GM19238 (cell line): ENCODE results near the gene ACOXL.
"Not testable (repeated sequence)": the region's sequence is repeated elsewhere in the genome, so short reads cannot be mapped to it uniquely, and the experiment has no call there.

ENCODE experiments used
- DNase-seq: peaks from one replicate; pipeline ENCODE4 v3.0.0; 2011; ENCODE audit warnings: low spot score; ENCODE audit not compliant: insufficient read length

The ACOXL gene

DNA sequence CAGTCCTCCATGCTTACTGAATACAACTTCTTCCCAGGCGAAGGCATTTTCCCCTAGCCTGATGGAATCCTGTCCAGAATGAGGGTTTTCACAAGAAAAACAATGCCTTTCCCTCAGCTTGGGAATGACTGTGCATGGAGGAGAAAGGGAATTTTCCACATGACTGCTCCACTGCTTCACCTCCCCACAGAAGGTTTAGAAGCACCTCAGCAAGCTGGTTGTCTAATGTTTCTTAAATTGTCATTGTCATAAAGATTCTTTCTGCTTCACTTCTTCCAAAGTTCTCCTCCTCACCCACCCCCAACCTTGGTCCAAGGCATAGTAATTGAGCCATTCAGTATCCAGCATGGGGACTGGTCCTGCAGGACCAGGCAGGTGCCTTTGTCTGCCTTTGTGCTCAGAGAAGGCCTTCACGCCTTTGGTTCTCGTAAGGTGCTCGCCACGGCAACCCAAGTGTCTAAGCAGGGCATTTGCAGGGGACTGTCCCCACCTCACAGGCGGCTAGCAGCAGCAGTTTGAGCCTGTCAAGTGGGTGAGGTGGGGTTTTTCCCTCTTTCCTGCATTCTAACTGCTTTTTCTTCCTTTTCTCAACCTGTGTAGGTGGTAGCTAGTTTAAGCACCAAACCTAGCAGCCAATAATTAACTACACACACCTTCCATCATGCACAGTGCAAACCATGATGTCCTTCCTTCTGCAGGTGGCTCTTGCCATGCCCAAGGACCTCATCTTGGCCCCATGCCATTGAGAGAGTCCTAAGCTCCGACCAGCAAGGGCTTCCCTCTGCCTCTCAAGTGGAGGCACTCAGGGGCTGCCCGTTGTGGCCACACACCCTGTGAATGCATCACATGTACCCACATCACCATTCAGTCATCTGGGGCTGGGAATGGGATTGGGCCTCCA is 322.7 kb downstream of the ACOXL start:
- no peak for DNase-seq

DNA sequence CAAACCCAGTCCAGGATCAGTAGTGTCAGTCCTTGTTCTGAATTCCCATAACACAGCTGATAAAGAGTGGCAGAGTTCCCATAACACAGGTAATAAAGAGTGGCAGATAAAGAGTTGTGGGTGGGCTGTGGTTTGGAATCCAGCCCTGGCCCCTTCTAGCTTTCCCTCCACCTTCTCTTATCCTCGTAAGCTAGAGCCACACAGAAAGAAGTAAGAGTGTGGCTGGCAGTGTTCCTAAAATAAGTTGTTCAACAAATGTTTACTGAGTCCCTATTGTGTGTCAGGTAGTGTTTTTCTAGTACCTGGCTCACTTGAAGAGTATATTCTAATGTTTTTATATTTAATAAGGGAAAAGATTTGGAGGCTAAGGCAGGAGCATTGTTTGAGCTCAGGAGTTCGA is 323.4 kb downstream of the ACOXL start:
- no peak for DNase-seq

DNA sequence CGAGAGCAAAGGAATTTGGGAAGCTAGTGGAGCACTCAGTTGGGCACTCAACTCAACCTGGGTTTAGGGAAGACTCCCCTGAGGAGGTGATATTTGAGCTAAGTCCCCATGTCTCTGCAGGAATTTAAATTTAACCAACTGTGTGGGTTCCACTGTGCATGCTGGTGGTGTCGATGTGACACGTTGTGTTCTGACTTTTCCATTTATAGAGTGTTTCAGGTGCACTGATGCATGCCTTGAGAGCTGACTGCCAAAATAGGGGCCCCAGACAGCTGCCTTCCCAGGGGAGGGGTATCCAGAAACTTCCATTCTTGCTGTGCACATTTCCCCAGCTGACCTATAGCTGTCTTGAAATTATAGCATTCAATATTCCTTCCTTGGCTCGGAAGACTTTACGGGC is 324.7 kb downstream of the ACOXL start:
- no peak for DNase-seq

DNA sequence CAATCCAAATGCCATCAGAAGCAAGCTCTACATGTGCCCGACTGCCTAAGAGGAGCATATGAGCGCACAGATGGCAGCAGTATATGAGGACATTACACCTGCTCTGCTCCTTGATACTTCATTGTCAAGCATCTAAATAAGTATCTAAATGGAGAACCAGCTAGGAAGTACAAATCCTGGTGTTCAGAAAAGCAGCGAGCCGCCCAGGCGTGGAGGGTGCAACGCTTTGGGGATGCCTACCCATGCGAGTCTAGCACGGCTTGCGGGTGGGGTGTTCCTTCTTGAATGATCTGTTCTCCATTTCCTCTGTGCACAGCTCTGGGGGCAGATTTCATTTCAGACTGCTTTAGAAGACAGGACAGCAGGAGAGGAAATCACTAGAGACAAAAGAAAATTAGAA is 325.3 kb downstream of the ACOXL start:
- DNase-seq, result no peak

DNA sequence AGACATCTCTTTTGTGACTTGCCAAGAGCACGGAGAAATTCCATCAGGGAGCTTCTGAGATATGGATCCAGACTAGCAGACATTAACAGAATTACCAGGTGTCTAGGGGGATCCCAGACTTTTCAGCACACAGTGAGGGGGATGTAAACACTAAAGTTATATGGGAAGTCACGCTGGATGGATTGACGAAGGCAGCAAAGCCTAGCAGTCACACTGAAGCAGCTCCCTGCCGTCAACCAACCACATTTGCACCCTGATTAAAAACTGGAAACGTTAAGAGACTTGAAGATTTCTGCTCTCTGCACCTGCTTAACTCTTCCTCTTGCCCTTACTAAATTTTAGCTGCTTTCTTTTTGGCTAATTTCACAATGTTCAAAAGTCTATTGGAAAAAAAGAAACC is 325.9 kb downstream of the ACOXL start:
- no peak for DNase-seq

- no peak for DNase-seq
These were observed 328.8 kb downstream of the ACOXL start for GRCh38 chr2:111061191-111061590.

DNA sequence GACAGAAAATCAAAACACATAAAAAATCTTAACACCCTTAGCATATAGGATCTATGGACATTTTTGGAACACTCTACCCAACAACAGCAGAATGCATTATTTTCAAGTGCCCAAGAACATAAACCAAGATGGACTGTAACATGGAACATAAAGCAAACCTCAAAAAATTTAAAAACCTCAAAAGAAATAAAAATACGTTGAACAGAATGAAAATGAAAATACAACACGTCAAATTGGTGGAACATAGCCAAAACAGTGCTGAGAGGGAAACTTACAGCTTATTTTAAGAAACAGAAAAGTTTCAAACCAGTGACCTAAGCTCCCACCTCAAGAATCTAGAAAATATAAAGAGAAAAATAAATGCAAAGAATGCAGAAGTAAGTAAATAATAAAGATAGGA is 330.0 kb downstream of the ACOXL start:
- DNase-seq, result no peak

GRCh38 chr2:111066062-111066593 is 333.8 kb downstream of the ACOXL start:
- no peak for DNase-seq

DNA sequence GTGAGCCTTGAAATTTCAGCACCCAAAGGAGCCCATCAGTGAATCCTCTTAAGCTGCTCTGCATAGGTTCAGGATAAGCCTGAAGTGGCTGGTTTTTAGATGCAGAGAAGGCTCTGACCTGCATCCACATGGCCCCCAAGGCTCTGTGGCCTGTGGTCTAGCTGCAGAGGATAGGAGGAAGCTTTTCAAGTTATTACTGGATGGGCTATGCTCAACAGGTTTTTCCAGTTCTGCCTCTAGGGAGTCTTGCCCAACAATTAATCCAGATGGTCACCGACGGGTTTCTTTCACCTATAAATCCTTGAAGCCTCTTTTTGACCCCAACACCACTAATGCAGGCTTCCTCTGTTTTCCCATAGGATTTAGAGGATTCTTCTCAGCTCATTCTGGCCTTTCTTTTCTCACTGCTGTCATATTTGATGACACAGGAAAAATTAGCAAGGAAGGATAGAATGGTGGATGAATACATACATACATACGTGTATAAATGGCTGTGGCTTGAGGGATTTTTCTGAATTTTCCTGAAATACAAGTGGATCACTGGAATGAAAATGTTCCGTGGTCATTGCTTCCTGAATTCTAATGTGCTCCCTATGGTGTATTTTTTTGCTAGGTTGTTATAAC is 336.2 kb downstream of the ACOXL start:
- no peak for DNase-seq

GRCh38 chr2:111069722-111070121 is 337.3 kb downstream of the ACOXL start:
- DNase-seq, result no peak

DNA sequence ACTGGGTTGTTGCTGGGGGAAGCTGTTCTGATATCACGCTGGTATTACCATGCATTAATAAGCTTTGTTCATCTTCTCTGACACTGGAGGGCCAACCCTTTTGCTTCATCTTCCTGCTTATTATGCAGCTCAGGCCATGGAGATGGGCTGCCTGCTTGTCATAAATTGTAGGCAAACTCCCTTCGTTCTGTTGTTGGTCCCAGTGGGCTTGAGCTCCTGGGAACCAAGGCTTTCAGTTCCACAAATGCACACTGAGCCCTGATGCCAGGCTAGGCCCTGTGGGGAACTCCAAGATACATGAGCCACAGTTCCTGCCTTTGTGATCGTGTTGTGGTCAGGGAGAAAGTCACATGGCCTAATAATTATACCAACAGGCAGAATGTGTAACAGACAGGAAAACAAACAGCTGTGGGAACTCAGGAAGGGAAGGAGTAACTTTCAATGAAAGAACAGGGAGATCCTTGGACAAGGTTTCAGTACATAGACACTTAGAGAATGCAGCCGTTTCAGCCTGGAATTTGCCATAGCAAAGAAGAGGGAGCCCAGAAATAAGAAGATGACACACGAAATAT is 339.3 kb downstream of the ACOXL start:
- no peak for DNase-seq

- no peak for DNase-seq
These were observed 340.0 kb downstream of the ACOXL start for GRCh38 chr2:111072220-111072871.

DNA sequence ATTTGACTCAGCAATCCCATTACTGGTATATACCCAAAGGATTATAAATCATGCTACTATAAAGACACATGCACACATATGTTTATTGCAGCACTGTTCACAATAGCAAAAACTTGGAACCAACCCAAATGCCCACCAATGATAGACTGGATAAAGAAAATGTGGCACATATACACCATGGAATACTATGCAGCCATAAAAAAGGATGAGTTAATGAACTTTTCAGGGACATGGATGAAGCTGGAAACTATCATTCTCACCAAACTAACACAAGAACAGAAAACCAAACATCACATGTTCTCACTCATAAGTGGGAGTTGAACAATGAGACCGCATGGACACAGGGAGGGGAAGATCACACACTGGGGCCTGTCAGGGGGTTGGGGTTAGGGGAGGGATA is 350.3 kb downstream of the ACOXL start:
- not testable (repeated sequence) for DNase-seq

- DNase-seq, result no peak
These were observed 359.4 kb downstream of the ACOXL start for GRCh38 chr2:111091811-111092211.

DNA sequence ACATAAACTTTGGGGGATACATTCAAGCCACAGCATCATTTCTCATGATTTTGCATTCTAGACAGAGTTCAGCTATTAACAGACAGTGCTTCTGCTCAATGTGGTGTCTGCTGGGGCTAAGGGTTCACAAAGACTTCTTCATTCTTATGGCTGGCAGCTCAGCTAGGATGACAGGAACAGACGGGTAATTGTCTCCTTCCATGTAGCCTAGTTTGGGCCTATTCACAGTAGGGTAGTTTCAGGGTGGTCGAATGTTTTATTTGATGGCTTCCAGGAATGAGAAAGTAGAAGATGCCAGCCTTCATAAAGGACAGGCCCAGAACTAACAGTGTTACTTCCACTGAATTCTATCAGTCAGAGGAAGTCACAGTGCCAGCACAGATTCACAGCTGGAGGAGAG is 362.3 kb downstream of the ACOXL start:
- DNase-seq, result no peak

DNA sequence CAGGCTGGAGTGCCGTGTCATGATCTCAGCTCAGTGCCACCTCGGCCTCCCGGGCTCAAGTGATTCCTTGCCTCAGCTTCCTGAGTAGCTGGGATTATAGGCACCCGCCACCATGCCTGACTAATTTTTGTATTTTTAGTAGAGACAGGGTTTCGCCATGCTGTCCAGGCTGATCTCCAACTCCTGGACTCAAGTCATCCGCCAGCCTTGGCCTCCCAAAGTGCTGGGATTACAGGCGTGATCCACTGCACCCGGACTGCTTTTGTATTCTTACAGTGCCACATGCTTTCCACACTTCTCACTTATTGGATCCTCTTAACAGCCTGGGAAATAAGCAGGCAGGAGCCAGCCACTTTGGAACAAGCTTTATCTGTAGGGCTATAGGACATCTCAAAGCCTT is 363.1 kb downstream of the ACOXL start:
- DNase-seq, result no peak

DNA sequence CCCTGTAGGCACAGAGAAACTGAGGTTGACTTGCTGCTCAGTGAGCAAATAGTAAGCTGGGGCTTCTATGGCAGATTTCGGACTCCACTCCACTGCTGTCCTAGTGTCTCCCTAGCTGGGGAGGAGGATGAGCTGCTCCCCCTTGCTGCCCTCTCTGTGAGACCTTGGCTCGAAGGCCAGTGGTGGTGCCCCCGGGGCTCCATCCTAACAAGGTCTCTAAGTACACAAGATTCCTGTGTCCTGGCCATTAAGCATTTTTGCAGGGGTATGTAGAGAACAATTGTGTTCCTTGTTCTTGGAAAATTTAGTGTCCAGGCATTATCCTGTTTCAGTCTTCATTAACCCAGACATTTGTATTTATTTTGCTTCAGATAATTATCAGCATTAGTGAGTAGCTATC is 367.0 kb downstream of the ACOXL start:
- no peak for DNase-seq

GRCh38 chr2:111100087-111100764 is 367.9 kb downstream of the ACOXL start:
- no peak for DNase-seq

DNA sequence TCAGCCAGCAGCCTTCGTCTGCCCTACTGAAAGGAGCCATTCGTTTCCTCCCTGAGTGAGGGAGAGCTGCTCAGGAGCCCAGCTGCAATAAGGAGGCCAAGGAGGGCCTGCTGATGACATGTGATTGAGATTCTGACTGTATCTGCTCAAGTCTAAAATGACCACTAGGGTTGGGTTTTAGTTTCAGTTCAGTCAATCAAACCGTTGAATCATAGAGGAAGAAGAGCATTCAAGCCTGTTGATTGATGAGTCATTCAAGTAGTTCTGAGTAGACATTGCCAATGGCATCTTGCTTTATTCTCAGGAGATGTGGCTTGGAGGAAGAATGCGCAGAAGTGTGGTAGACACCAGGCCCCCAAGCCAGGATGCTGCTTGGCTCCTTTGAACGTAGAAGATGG is 368.4 kb downstream of the ACOXL start:
- DNase-seq, result no peak

- DNase-seq, result no peak
These were observed 369.2 kb downstream of the ACOXL start for GRCh38 chr2:111101592-111101991.

DNA sequence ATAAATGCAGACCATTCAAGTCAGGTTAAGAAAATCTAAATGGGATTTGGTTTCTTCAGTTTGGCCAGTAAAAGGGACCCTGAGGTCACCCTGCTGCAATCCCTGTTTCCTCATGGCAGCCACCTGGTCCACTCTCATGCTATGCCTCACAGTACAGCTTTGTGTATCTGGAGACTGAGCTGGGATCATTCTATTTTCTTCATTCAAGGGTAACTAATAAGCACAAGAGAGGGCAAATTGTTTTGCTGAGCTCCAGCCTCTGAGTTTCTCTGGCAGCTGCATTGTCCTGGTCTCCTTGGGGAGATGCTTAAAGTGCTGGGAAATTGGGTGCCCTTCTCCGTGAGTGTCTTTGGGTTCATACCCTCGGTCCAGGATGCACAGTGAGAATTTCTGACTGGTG is 369.8 kb downstream of the ACOXL start:
- DNase-seq, result no peak
